ENCODE data around the gene MUSK. TPM values are rescaled to one million over a fixed set of nuclear protein-coding genes. Genes with fewer than 3 reads are reported as not detected.

MUSK gene
- total and polyA plus RNA-seq, 2 of the 4 experiments (the other 2 are of a cell fraction): 0.07 to 0.18 TPM

DNA sequence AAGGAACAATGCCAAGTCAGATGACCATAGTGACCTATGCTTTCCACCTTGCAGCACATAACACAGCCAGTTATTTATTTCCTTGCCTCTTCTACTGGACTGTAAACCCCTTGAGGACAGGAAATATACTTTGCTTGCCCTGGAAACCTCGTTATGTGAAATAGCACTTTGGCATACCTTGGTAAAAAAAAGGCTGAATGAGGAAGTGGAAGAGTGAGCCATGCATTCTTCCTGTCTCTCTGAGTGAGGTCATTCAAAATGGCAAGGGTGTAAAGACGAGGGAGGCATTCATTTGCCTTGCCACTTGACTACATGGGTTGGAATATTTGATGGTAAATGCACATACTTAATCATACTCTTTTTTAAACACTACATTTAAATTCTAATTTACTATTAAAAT is 46.2 kb upstream of the MUSK start:
- BruUV-seq (replicated peaks): no TSS peak
- H3K4me1 ChIP-seq (ENCODE audit: control insufficient read depth, insufficient read depth, low read length): peaks cover 5% of the 10 kb centered on the region
- no peaks in the 10 kb centered on the region for H3K9me3 ChIP-seq (ENCODE audit: control insufficient read depth, insufficient read depth, low read length)
- peak overlapping the region; percentile 16 for H2AK5ac ChIP-seq (ENCODE audit: low read depth, low read length)
- peak overlapping the region; percentile 64; the same call in 1 of the 2 replicates for H3K23ac ChIP-seq (ENCODE audit: low read depth, low read length)
- no peak for DNase-seq
- no peak overlapping the region for H3K4me2 ChIP-seq (ENCODE audit: low read depth, low read length)
- peak overlapping the region; percentile 25 for H2BK120ac ChIP-seq (ENCODE audit: low read depth, low read length)
- no peaks in the 10 kb centered on the region for H3K79me1 ChIP-seq (ENCODE audit: low read depth in 1 of 2, low read length in 2 of 2)
- H2BK15ac ChIP-seq (ENCODE audit: low read depth, low read length): peak overlapping the region; percentile 8; the same call in 1 of the 3 replicates
- no peak for ATAC-seq (ENCODE audit: low read depth)
- H3K36me3 ChIP-seq (ENCODE audit: control insufficient read depth, insufficient read depth, low read length): no peaks in the 10 kb centered on the region
- no peak overlapping the region for H3K9ac ChIP-seq (ENCODE audit: low read depth, low read length)
- no peak overlapping the region for H2AFZ ChIP-seq (replicated peaks; ENCODE audit: low read length, poor library complexity)
- no peak overlapping the region for H3K4me3 ChIP-seq (ENCODE audit: insufficient read depth, low read depth, low read length)
- no peaks in the 10 kb centered on the region for H3K27me3 ChIP-seq (ENCODE audit: control insufficient read depth, insufficient read depth, low read length)
- 0 out of 2 replicates have a peak overlapping the region, but pooled peaks have one; percentile 37 for H3K14ac ChIP-seq (replicated peaks; ENCODE audit: low read depth, low read length)
- no peaks in the 10 kb centered on the region for H4K20me1 ChIP-seq (ENCODE audit: insufficient read depth, low read length)
- H4K91ac ChIP-seq (ENCODE audit: insufficient read depth, low read depth, low read length): peak overlapping the region; percentile 33; the same call in 1 of the 2 replicates
- H3K18ac ChIP-seq (ENCODE audit: low read depth, low read length): peak overlapping the region; percentile 81; the same call in 1 of the 2 replicates
- dilution Hi-C loops (cut with HindIII; ENCODE audit: low sequenced_read_pairs, unreplicated experiment): no loop called here
- POLR2A ChIA-PET (ENCODE audit: unreplicated experiment): no interaction called here
- no peak overlapping the region for H3K27ac ChIP-seq (ENCODE audit: insufficient read depth, low read length)
- WGBS, 2 experiments (ENCODE audit: extremely low coverage in 2 of 2, insufficient read length in 1 of 2): no CpG with 5 or more reads among the region's 2 CpGs
- peak overlapping the region; percentile 54; the same call in 1 of the 2 replicates for H4K5ac ChIP-seq (ENCODE audit: low read depth, low read length)
- H3K56ac ChIP-seq (ENCODE audit: extremely low read depth, insufficient read depth, low read length): no peak overlapping the region
- CTCF ChIA-PET: no interaction called here
- no peaks in the 10 kb centered on the region; the same call in 1 of the 2 replicates for H3K9me1 ChIP-seq (ENCODE audit: insufficient read depth, low read length)
- TF ChIP-seq, protein P1, sequence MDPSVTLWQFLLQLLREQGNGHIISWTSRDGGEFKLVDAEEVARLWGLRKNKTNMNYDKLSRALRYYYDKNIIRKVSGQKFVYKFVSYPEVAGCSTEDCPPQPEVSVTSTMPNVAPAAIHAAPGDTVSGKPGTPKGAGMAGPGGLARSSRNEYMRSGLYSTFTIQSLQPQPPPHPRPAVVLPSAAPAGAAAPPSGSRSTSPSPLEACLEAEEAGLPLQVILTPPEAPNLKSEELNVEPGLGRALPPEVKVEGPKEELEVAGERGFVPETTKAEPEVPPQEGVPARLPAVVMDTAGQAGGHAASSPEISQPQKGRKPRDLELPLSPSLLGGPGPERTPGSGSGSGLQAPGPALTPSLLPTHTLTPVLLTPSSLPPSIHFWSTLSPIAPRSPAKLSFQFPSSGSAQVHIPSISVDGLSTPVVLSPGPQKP (IDR thresholded peaks at IDR 0.05; ENCODE audit: borderline replicate concordance, low read depth, low read length): no peak
- TF ChIP-seq, protein P2, sequence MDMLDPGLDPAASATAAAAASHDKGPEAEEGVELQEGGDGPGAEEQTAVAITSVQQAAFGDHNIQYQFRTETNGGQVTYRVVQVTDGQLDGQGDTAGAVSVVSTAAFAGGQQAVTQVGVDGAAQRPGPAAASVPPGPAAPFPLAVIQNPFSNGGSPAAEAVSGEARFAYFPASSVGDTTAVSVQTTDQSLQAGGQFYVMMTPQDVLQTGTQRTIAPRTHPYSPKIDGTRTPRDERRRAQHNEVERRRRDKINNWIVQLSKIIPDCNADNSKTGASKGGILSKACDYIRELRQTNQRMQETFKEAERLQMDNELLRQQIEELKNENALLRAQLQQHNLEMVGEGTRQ (IDR thresholded peaks at IDR 0.05; ENCODE audit: low read depth, low read length): no peak
- TF ChIP-seq MAFK (IDR thresholded peaks at IDR 0.05; ENCODE audit: low read depth, low read length) (no peak), RCOR1 (IDR thresholded peaks at IDR 0.05; ENCODE audit: insufficient replicate concordance, low read length) (no peak), MXI1 (IDR thresholded peaks at IDR 0.05; ENCODE audit: borderline replicate concordance, low read depth, low read length) (no peak), BHLHE40 (IDR thresholded peaks at IDR 0.05; ENCODE audit: low read depth, low read length) (no peak), CEBPB (IDR thresholded peaks at IDR 0.05; ENCODE audit: low read depth, low read length) (no peak), MAZ (IDR thresholded peaks at IDR 0.05; ENCODE audit: borderline replicate concordance, low read depth, low read length) (no peak), CHD1 (IDR thresholded peaks at IDR 0.05; ENCODE audit: low read depth, low read length) (no peak), FOS (IDR thresholded peaks at IDR 0.05; ENCODE audit: low read depth, low read length) (no peak), NFE2L2 (IDR thresholded peaks at IDR 0.05; ENCODE audit: low read depth, low read length) (no peak), SMC3 (IDR thresholded peaks at IDR 0.05; ENCODE audit: low read depth, low read length) (no peak)
- TF ChIP-seq, protein P3, sequence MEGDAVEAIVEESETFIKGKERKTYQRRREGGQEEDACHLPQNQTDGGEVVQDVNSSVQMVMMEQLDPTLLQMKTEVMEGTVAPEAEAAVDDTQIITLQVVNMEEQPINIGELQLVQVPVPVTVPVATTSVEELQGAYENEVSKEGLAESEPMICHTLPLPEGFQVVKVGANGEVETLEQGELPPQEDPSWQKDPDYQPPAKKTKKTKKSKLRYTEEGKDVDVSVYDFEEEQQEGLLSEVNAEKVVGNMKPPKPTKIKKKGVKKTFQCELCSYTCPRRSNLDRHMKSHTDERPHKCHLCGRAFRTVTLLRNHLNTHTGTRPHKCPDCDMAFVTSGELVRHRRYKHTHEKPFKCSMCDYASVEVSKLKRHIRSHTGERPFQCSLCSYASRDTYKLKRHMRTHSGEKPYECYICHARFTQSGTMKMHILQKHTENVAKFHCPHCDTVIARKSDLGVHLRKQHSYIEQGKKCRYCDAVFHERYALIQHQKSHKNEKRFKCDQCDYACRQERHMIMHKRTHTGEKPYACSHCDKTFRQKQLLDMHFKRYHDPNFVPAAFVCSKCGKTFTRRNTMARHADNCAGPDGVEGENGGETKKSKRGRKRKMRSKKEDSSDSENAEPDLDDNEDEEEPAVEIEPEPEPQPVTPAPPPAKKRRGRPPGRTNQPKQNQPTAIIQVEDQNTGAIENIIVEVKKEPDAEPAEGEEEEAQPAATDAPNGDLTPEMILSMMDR (conservative IDR thresholded peaks at IDR 0.05; ENCODE audit: low read depth, low read length): no peak
- H2BK20ac ChIP-seq (ENCODE audit: low read depth, low read length): peak overlapping the region; percentile 69; the same call in 1 of the 2 replicates
- intact Hi-C loops (cut with micrococcal nuclease): loop anchor here (2.0 to 5.0 kb wide), 5 partner anchors 85 to 365 kb away; partner anchors contain the start of gene TXN
- in situ Hi-C loops (cut with MboI; ENCODE audit: low sequenced_read_pairs): loop anchor here (25.0 kb wide), 2 partner anchors 335 to 435 kb away; no protein-coding TSS in a partner anchor
- H4K8ac ChIP-seq (ENCODE audit: low read depth in 2 of 2, low read length in 2 of 2): peak overlapping the region in 1 of 2 experiments; percentile 26; a peak in 1 of 4 replicates
- H2AK9ac ChIP-seq (replicated peaks; ENCODE audit: low read depth, low read length, poor library complexity): no peak overlapping the region
- H3K4ac ChIP-seq (ENCODE audit: low read depth, low read length): peak overlapping the region; percentile 20; the same call in 1 of the 2 replicates
- peak overlapping the region; percentile 37 for H2BK5ac ChIP-seq (ENCODE audit: low read depth, low read length, poor library complexity, severe bottlenecking)

Data from IMR-90 (cell line).